SK-N-MC (cell line): ENCODE results near the gene CYP4F22.
"Not testable (repeated sequence)": the region's sequence is repeated elsewhere in the genome, so short reads cannot be mapped to it uniquely, and the experiment has no call there.

ENCODE experiments used
- EZH2 ChIP-seq: fragments of 200-600 bp; sonication (generic); IDR thresholded peaks from one replicate; pipeline ENCODE4 v1.6.1; 2017; ENCODE audit warnings: antibody characterized with exemption
- POLR2AphosphoS5 ChIP-seq: IDR thresholded peaks from 2 replicates; pipeline ENCODE4 v1.6.1; 2012; ENCODE audit warnings: mild to moderate bottlenecking, low read depth, low read length, borderline replicate concordance

DNA sequence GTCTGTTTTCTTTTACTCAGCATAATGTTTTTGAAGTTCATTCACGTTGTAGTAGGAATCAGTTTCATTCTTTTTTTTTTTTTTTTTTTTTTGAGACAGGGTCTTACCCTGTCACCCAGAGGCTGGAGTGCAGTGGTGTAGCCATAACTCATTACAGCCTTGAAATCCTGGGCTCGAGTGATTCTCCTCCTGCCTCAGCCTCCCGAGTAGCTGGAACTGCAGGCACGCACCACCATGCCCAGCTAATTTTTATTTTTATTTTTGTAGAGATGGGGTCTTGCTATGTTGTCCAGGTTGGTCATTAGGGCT, 25.2 kb downstream of the CYP4F22 start:
- not testable (repeated sequence) for TF ChIP-seq POLR2AphosphoS5, EZH2
